ENCODE data around the gene CDK10. TPM values are rescaled to one million over a fixed set of nuclear protein-coding genes. Genes with fewer than 3 reads are reported as not detected.

CDK10 gene
- total RNA-seq, 3 donors from 2014 or later = 76.3 to 82.5 (median 81.9) TPM

GRCh38 chr16:89737341-89738071 is 51.0 kb downstream of the CDK10 start:
- peak; percentile 53 to 59 for ATAC-seq

DNA sequence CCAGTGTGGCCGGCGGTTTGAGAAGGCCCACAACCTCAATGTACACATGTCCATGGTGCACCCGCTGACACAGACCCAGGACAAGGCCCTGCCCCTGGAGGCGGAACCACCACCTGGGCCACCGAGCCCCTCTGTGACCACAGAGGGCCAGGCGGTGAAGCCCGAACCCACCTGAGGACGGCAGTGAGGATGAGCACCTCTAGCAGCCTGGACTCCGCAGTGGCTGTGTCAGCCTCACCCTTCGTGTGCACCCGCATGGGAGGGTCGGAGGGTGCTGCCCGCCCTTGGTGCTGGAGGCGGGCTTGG is 51.5 kb downstream of the CDK10 start:
- no peak for ATAC-seq
- Mint-ChIP-seq H3K4me3 (no peak overlapping the region), H3K4me1 (ENCODE audit: low read depth) (peaks cover 39% of the 10 kb centered on the region), H3K9me3 (no peaks in the 10 kb centered on the region), H3K36me3 (ENCODE audit: insufficient read depth) (peaks cover 36% of the 10 kb centered on the region), H3K27me3 (ENCODE audit: low read depth) (no peaks in the 10 kb centered on the region)
- no peak for DNase-seq

More at GRCh38 chr16:89737341-89738071, 51.0 kb downstream of the CDK10 start:
- H3K4me1 Mint-ChIP-seq (ENCODE audit: low read depth) = peaks cover 38% of the 10 kb centered on the region
- H3K4me3 Mint-ChIP-seq = no peak overlapping the region
- H3K36me3 Mint-ChIP-seq (ENCODE audit: insufficient read depth) = peaks cover 38% of the 10 kb centered on the region
- DNase-seq = no peak
- H3K9me3 Mint-ChIP-seq = no peaks in the 10 kb centered on the region
- no peaks in the 10 kb centered on the region for H3K27me3 Mint-ChIP-seq (ENCODE audit: low read depth)

GRCh38 chr16:89738538-89739317 is 52.2 kb downstream of the CDK10 start:
- peaks cover 39% of the 10 kb centered on the region for H3K4me1 Mint-ChIP-seq (ENCODE audit: low read depth)
- ATAC-seq (no peak), DNase-seq (no peak)
- H3K36me3 Mint-ChIP-seq (ENCODE audit: insufficient read depth) = peaks cover 31% of the 10 kb centered on the region
- H3K27me3 Mint-ChIP-seq (ENCODE audit: low read depth) = no peaks in the 10 kb centered on the region
- H3K4me3 Mint-ChIP-seq = no peak overlapping the region
- no peaks in the 10 kb centered on the region for H3K9me3 Mint-ChIP-seq

DNA sequence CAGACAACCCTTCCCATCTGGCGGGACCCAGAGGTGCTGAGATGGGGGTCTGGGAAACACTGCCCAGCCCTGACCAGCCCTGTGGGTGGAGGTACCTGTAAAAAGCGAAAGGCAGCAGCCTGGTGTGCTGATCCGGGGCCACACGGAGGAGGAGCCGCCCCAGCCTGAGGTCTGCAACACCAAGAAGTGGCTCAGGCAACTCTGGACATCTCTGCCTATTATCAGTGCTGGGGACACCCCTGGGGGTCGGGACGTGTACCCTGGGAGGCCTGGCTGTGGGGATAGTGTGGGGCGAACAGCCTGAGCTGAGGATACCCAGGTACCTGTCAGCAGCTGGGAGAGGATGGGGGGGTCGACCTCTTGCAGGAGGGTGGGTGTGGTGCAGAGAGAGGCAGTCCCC is 52.9 kb downstream of the CDK10 start:
- ATAC-seq = no peak
- H3K4me3 Mint-ChIP-seq = no peak overlapping the region

GRCh38 chr16:89741342-89742014 is 55.0 kb downstream of the CDK10 start:
- no peaks in the 10 kb centered on the region for H3K27me3 Mint-ChIP-seq (ENCODE audit: low read depth)

More for the DNA sequence above, 52.9 kb downstream of the CDK10 start:
- H3K27me3 Mint-ChIP-seq (ENCODE audit: low read depth) = no peaks in the 10 kb centered on the region
- peaks cover 38% of the 10 kb centered on the region for H3K4me1 Mint-ChIP-seq (ENCODE audit: low read depth)
- peaks cover 30% of the 10 kb centered on the region for H3K36me3 Mint-ChIP-seq (ENCODE audit: insufficient read depth)
- DNase-seq = no peak
- no peaks in the 10 kb centered on the region for H3K9me3 Mint-ChIP-seq

DNA sequence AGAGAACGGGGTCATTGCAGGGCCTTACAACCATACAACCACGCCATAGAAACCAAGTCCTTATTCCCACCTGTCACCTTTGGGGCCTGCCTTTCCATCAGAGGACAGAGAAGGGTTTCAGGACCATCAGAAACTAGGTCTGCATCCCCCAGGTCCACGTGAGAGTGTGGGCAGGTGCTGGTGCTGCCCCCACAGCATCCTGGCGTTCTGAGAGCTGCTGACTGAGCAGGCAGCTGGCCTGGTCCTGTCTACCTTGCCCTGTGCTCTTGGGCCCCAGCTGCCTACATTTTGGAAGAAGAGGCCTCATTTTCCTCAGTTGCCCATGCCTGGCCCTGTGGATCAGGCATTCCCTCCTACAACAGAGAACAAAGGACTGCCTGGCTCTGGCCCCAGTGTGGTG is 56.5 kb downstream of the CDK10 start:
- no peak for ATAC-seq
- peaks cover 22% of the 10 kb centered on the region for H3K36me3 Mint-ChIP-seq (ENCODE audit: insufficient read depth)

More at GRCh38 chr16:89741342-89742014, 55.0 kb downstream of the CDK10 start:
- no peak overlapping the region for H3K4me3 Mint-ChIP-seq
- ATAC-seq (peak; percentile 22 to 25), DNase-seq (no peak)
- H3K36me3 Mint-ChIP-seq (ENCODE audit: insufficient read depth) = peaks cover 26% of the 10 kb centered on the region
- no peaks in the 10 kb centered on the region for H3K9me3 Mint-ChIP-seq
- H3K4me1 Mint-ChIP-seq (ENCODE audit: low read depth) = peaks cover 29% of the 10 kb centered on the region

DNA sequence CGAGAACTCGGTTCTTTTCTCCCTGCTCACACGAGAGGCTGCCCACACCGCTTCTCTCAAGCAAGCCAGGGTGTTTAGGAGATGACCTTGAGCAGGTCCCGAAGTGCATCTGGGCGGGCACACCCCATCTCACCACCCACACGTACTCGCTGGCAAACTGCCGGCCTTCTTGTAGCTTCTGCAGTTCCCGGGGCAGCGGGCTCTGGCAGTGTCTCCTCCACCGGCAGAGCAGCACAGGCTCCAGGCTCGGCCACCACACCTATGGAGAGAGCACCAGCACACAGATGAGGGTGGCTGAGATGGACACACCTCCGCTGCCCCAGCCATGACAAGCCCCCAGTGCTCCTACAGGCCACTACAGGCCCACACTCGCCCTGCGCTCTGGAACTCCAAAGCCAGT is 58.3 kb downstream of the CDK10 start:
- H3K27me3 Mint-ChIP-seq (ENCODE audit: low read depth) = no peaks in the 10 kb centered on the region
- no peak overlapping the region for H3K4me3 Mint-ChIP-seq
- DNase-seq = no peak
- ATAC-seq = no peak
- peaks cover 7% of the 10 kb centered on the region for H3K36me3 Mint-ChIP-seq (ENCODE audit: insufficient read depth)
- no peaks in the 10 kb centered on the region for H3K9me3 Mint-ChIP-seq
- H3K4me1 Mint-ChIP-seq (ENCODE audit: low read depth) = peaks cover 12% of the 10 kb centered on the region

More for the DNA sequence above, 56.5 kb downstream of the CDK10 start:
- H3K27me3 Mint-ChIP-seq (ENCODE audit: low read depth) = no peaks in the 10 kb centered on the region
- peaks cover 17% of the 10 kb centered on the region for H3K4me1 Mint-ChIP-seq (ENCODE audit: low read depth)
- DNase-seq = no peak
- H3K4me3 Mint-ChIP-seq = no peak overlapping the region
- no peaks in the 10 kb centered on the region for H3K9me3 Mint-ChIP-seq

Other genes with a start within 250 kb of the CDK10 start
- 100 to 1,000 TPM; 153 to 181 (median 162) TPM for gene ANKRD11, start 196.1 kb upstream of the CDK10 start, total RNA-seq
- 10 to 100 TPM; 76.1 to 88.4 (median 78.5) TPM for gene SPG7, start 178.3 kb upstream of the CDK10 start, total RNA-seq
- 1,000 to 10,000 TPM; 3,320 to 3,425 (median 3,389) TPM for gene RPL13, start 126.0 kb upstream of the CDK10 start, total RNA-seq
- 10 to 100 TPM; 18.0 to 19.5 (median 19.1) TPM for gene CPNE7, start 110.9 kb upstream of the CDK10 start, total RNA-seq
- gene DPEP1, start 73.0 kb upstream of the CDK10 start, total RNA-seq = not detected
- 100 to 1,000 TPM; 108 to 111 (median 108) TPM for gene CHMP1A, start 29.0 kb upstream of the CDK10 start, total RNA-seq
- 10 to 100 TPM in 1 of 3 donors, 1 to 10 TPM in 2; 7.5 to 11.8 (median 8.0) TPM for gene SPATA33, start 28.9 kb upstream of the CDK10 start, total RNA-seq
- 10 to 100 TPM; 13.6 to 16.4 (median 14.3) TPM for gene SPATA2L, start 15.0 kb downstream of the CDK10 start, total RNA-seq
- gene VPS9D1, start 34.2 kb downstream of the CDK10 start, total RNA-seq = 1 to 10 TPM; 2.2 to 4.8 (median 2.9) TPM
- gene ZNF276, start 34.8 kb downstream of the CDK10 start, total RNA-seq = 10 to 100 TPM; 33.1 to 40.7 (median 35.5) TPM
- gene FANCA, start 130.0 kb downstream of the CDK10 start, total RNA-seq = 100 to 1,000 TPM in 1 of 3 donors, 10 to 100 TPM in 2; 76.3 to 100 (median 89.4) TPM
- gene SPIRE2, start 141.8 kb downstream of the CDK10 start, total RNA-seq = under 1 TPM; 0.21 to 0.49 (median 0.23) TPM
- gene TCF25, start 186.9 kb downstream of the CDK10 start, total RNA-seq = 100 to 1,000 TPM; 144 to 182 (median 164) TPM
- 1 to 10 TPM; 2.5 to 3.0 (median 2.6) TPM for gene MC1R, start 232.2 kb downstream of the CDK10 start, total RNA-seq
- under 1 TPM; 0.65 to 0.68 (median 0.66) TPM for gene TUBB3, start 236.7 kb downstream of the CDK10 start, total RNA-seq

Measured in activated T-cell treated with anti-CD3 and anti-CD28 coated beads, Interleukin-2, amount 50 U/mL, for 4 hours (primary cell).